Vagina (tissue), 2 donors: Measurements from ENCODE around the gene CD300H. TPM values are rescaled to one million over a fixed set of nuclear protein-coding genes. Genes with fewer than 3 reads are reported as not detected.
A peak's percentile ranks its signal among the peaks of the same experiment; 100 is the strongest.
"Not testable (repeated sequence)": the region's sequence is repeated elsewhere in the genome, so short reads cannot be mapped to it uniquely, and the experiment has no call there.

Experiments used
- DNase-seq, 2 donors: peaks; one replicate each; pipeline ENCODE4 v3.0.0-alpha.2; 2017; ENCODE audit errors: extremely low spot score in 2 of 2
- H3K27ac ChIP-seq: fragments of 200-600 bp; sonication (generic); one replicate; pipeline ENCODE4 v1.5.1; 2019
- H3K27me3 ChIP-seq: fragments of 200-600 bp; sonication (generic); one replicate; pipeline ENCODE4 v1.5.1; 2019
- H3K36me3 ChIP-seq, 2 donors: fragments of 200-600 bp; sonication (generic); one replicate each; pipeline ENCODE4 v1.5.1; 2017 to 2019
- H3K4me1 ChIP-seq: fragments of 200-600 bp; sonication (generic); one replicate; pipeline ENCODE4 v1.5.1; 2019
- H3K4me3 ChIP-seq, 2 donors: fragments of 200-600 bp; sonication (generic); 1 replicate in 1 of 2; 2 replicates in 1 of 2; pipeline ENCODE4 v1.5.1; 2016 to 2019
- H3K9me3 ChIP-seq: fragments of 200-600 bp; sonication (generic); one replicate; pipeline ENCODE4 v1.5.1; 2019
- POLR2A ChIP-seq, 2 donors: fragments of 450-650 bp; IDR thresholded peaks; one replicate each; pipeline ENCODE4 v1.6.1; 2017; ENCODE audit warnings: antibody characterized with exemption in 2 of 2, mild to moderate bottlenecking in 2 of 2, moderate library complexity in 2 of 2
- POLR2AphosphoS5 ChIP-seq, 2 donors: sonication (generic); formaldehyde crosslinking; IDR thresholded peaks; one replicate each; pipeline ENCODE4 v1.9.0; 2017; ENCODE audit warnings: antibody characterized with exemption in 2 of 2, mild to moderate bottlenecking in 2 of 2, low read depth in 1 of 2; ENCODE audit not compliant: insufficient read depth in 1 of 2
- intact Hi-C: fragments of 100-400 bp; cut with DNase I; formaldehyde crosslinking; loops from one replicate; pipeline ENCODE4 v1.15.1; 2023
- total RNA-seq: library from RNA; depleted of rRNA; stranded (reverse); fragments of >200 nt; gene quantifications from one replicate; pipeline ENCODE4 v1.2.3, GENCODE V29; 2016
- TF ChIP-seq, protein P1 (sequence below), 3 experiments: fragments of 450-650 bp in 2 of 3; fragments of 200-600 bp in 1 of 3; sonication (generic) in 1 of 3; IDR thresholded peaks; one replicate each; pipeline ENCODE4 v1.5.1; 2017 to 2019; ENCODE audit warnings: antibody characterized with exemption in 3 of 3, mild to moderate bottlenecking in 2 of 3, moderate library complexity in 2 of 3

CD300H gene
- total RNA-seq, 1 donor from 2014 or later: not detected

DNA sequence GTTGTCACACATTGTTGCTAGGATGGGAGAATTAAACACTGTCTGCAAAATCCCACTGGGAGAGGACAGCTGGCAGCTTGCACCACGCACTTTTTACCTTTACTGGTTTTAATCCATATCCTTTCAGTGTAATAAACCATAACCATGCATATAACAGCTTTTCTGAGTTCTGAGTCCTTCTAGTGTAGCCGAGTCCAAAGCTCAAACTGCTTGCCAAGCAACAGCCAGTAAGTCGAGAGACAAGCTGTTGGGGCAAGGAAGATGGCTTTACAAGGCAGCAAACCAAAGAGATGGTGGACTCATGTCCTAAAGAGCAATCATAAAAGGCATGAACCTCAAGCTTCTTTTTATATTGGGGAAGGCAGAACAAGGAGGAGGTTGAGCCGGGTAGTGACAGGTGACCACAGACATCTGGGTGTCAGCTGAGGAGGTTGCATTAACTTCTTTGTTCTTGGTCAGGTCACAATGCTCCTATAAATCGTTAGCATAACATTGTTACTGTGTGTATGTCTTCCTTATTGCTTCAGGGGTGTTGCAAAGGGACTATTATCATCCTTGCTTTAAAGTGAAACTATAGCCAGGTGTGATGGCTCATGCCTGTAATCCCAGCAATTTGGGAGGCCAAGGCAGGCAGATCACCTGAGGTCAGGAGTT, 7.3 kb upstream of the CD300H start:
- Histone ChIP-seq H3K27me3 (no peaks in the 10 kb centered on the region), H3K4me3 (no peak overlapping the region), H3K4me1 (peaks cover 9% of the 10 kb centered on the region), H3K27ac (no peak overlapping the region), H3K9me3 (no peaks in the 10 kb centered on the region), H3K36me3 (no peaks in the 10 kb centered on the region)
- intact Hi-C loops: no loop called here
- TF ChIP-seq POLR2AphosphoS5 (IDR thresholded peaks at IDR 0.05; ENCODE audit: insufficient read depth in 1 of 2, low read depth in 1 of 2) (no peak), POLR2A (IDR thresholded peaks at IDR 0.05) (no peak)
- TF ChIP-seq, protein P1, sequence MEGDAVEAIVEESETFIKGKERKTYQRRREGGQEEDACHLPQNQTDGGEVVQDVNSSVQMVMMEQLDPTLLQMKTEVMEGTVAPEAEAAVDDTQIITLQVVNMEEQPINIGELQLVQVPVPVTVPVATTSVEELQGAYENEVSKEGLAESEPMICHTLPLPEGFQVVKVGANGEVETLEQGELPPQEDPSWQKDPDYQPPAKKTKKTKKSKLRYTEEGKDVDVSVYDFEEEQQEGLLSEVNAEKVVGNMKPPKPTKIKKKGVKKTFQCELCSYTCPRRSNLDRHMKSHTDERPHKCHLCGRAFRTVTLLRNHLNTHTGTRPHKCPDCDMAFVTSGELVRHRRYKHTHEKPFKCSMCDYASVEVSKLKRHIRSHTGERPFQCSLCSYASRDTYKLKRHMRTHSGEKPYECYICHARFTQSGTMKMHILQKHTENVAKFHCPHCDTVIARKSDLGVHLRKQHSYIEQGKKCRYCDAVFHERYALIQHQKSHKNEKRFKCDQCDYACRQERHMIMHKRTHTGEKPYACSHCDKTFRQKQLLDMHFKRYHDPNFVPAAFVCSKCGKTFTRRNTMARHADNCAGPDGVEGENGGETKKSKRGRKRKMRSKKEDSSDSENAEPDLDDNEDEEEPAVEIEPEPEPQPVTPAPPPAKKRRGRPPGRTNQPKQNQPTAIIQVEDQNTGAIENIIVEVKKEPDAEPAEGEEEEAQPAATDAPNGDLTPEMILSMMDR (IDR thresholded peaks at IDR 0.05): no peak
- no peak for DNase-seq

DNA sequence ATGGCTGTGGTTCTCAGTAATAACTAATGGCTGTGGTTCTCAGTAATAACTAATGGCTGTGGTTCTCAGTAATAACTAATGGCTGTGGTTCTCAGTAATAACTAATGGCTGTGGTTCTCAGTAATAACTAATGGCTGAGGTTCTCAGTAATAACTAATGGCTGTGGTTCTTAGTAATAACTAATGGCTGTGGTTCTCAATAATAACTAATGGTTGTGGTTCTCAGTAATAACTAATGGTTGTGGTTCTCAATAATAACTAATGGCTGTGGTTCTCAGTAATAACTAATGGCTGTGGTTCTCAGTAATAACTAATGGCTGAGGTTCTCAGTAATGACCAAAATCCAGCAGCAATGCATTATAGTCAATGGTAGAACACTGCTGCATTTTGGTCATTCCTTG, 6.3 kb upstream of the CD300H start:
- intact Hi-C loops, H3K4me1 ChIP-seq, H3K27ac ChIP-seq, DNase-seq, H3K9me3 ChIP-seq, H3K4me3 ChIP-seq, H3K36me3 ChIP-seq, H3K27me3 ChIP-seq: not testable (repeated sequence)

DNA sequence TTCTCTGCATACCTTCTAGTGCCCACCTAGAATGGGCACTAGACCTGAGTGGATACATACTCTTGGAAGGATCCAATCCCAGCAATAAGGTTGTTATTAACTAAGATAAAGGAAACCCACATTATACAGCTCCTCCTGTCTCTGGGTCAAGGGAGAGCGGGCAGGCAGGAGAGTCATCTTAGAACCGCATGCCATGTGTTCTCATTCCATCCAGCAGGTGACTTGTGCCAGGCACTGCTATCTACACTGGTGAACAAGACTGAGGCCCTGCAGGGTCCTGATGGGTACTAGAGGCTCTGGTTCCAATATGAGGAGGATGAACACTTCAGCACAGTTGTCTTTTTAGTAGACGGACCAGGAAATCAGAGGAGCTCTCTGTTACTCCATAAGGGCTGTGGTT, 5.9 kb upstream of the CD300H start:
- Histone ChIP-seq H3K36me3 (no peaks in the 10 kb centered on the region), H3K27ac (no peak overlapping the region), H3K4me1 (peaks cover 9% of the 10 kb centered on the region), H3K4me3 (no peak overlapping the region), H3K9me3 (no peaks in the 10 kb centered on the region), H3K27me3 (no peaks in the 10 kb centered on the region)
- no peak for TF ChIP-seq POLR2AphosphoS5 (IDR thresholded peaks at IDR 0.05; ENCODE audit: insufficient read depth in 1 of 2, low read depth in 1 of 2)
- no peak for TF ChIP-seq POLR2A (IDR thresholded peaks at IDR 0.05)
- TF ChIP-seq, protein P1 (IDR thresholded peaks at IDR 0.05): no peak
- intact Hi-C loops: no loop called here
- no peak for DNase-seq

DNA sequence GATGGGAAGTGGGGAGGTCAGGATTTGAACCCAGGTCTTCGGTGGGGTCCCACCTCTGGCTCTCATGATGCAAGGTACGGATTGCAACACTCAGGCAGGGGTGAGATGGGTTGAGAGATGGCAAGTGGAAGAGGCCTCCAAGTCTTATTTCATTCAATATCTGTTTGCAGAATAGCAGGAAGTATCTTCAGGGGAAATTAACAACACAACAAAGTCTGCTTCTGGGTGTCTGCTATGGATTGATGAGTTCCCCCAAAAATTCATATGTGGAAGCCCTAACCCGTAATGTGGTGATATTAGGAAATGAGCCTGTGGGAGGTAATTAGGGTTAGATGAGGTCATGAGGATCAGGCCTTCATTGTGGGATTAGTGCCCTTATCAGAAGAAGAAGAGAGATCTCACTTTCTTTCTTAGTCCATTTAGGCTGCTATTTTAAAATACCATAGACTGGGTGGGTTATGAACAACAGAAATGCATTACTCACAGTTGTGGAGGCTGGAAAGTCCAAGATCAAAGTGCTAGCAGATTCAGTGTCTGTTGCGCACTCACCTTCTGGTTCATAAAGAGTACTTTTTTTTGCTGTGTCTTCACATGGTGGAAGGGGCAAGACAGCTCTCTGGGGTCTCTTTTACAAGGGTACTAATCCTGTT, 4.4 kb upstream of the CD300H start:
- peaks cover 9% of the 10 kb centered on the region for H3K4me1 ChIP-seq
- no peak overlapping the region for H3K27ac ChIP-seq
- no peak overlapping the region for H3K4me3 ChIP-seq
- no peaks in the 10 kb centered on the region for H3K27me3 ChIP-seq
- intact Hi-C loops: no loop called here
- DNase-seq: no peak
- H3K9me3 ChIP-seq: no peaks in the 10 kb centered on the region
- no peak for TF ChIP-seq POLR2AphosphoS5 (IDR thresholded peaks at IDR 0.05; ENCODE audit: insufficient read depth in 1 of 2, low read depth in 1 of 2)
- no peak for TF ChIP-seq POLR2A (IDR thresholded peaks at IDR 0.05)
- TF ChIP-seq, protein P1 (IDR thresholded peaks at IDR 0.05): no peak
- no peaks in the 10 kb centered on the region for H3K36me3 ChIP-seq

DNA sequence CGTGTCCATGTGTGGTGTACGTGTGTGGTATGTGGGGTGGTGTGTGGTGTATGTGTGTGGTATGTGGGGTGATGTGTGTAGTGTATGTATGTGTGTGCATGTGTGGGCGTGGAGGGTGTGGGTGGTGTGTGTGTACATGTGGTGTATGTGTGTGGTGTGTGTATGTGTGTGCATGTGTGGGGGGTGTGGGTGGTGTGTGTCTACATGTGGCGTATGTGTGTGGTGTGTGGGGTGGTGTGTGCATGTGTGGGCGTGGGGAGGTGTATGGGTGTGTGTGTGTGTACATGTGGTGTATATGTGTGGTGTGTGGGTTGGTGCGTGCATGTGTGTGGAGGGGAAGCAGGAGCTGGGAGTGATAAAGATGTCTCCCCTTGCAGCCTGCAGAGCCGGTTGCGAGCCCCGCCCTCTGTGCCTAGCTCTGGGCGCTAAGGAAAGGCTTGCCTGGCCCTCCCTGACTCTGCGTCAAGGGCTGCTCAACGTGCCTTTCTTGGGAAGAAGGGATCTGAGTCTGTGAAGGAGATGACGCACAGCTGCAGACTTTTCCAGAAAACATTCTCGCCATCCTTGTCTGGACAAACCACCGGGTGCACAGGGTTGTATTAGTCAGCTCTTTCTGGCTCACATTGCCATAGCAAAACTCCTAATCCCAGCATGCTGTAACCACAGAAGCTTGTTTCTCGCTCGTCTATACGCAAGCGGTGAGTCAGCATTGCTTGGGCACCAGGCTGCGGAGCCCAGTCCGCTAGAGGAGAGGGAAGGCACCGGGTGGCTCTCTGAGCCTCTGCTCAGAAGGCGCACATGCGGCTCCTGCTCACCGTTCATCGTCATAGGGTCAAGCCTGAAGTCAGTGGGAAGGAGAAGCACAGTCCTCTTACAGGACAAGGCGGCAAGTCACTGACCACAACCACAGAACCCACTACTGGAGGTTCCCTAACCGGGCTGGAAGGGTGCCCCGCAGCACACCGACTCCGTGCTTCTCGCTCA, 2.0 kb upstream of the CD300H start:
- TF ChIP-seq POLR2A (IDR thresholded peaks at IDR 0.05) (no peak), POLR2AphosphoS5 (IDR thresholded peaks at IDR 0.05; ENCODE audit: insufficient read depth in 1 of 2, low read depth in 1 of 2) (peak; percentile 77 to 78)
- no peaks in the 10 kb centered on the region for H3K27me3 ChIP-seq
- H3K36me3 ChIP-seq: no peaks in the 10 kb centered on the region
- peaks cover 9% of the 10 kb centered on the region for H3K4me1 ChIP-seq
- DNase-seq: no peak
- H3K27ac ChIP-seq: peak overlapping the region; percentile 52
- intact Hi-C loops: no loop called here
- no peak overlapping the region for H3K4me3 ChIP-seq
- no peaks in the 10 kb centered on the region for H3K9me3 ChIP-seq
